HG03558 (cell line): ENCODE data around the gene COQ9.
"Not testable (repeated sequence)": the region's sequence is repeated elsewhere in the genome, so short reads cannot be mapped to it uniquely, and the experiment has no call there.

Experiments used
- ATAC-seq: cut with Tn5 transposase; IDR thresholded peaks from one replicate; pipeline ENCODE4 v1.9.1; 2021; ENCODE audit warnings: moderate number of reproducible peaks; ENCODE audit not compliant: unreplicated experiment; ENCODE audit errors: extremely low read depth

The COQ9 gene

GRCh38 chr16:57483725-57484514, 36.6 kb downstream of the COQ9 start:
- ATAC-seq, result no peak

GRCh38 chr16:57484515-57485005, 37.3 kb downstream of the COQ9 start:
- no peak for ATAC-seq

GRCh38 chr16:57485091-57485915, 38.0 kb downstream of the COQ9 start:
- no peak for ATAC-seq

GRCh38 chr16:57485916-57486857, 38.9 kb downstream of the COQ9 start, which contains the start of gene DOK4:
Gene DOK4 (minus strand): TSS chr16:57486493. CDS start chr16:57479507, 6,986 bp downstream.
- ATAC-seq, result peak; percentile 55

- no peak for ATAC-seq
Observed at GRCh38 chr16:57486858-57487834, 39.9 kb downstream of the COQ9 start.

DNA sequence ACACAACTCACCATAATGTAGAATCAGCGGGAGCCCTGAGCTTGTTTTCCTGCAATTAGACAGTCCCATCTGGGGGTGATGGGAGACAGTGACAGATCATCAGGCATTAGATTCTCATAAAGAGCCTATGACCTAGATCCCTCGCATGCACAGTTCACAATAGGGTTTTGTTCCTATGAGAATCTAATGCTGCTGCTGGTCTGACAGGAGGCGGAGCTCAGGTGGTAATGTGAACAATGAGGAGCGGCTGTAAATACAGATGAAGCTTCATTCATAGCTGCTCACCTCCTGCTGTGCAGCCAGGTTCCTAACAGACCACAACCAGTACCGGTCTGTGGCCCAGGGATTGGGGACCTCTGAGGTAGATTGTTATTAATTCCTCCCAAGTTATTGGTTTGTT, 42.0 kb downstream of the COQ9 start:
- ATAC-seq, result no peak

- no peak for ATAC-seq
Observed at GRCh38 chr16:57493767-57494166, 46.5 kb downstream of the COQ9 start.

DNA sequence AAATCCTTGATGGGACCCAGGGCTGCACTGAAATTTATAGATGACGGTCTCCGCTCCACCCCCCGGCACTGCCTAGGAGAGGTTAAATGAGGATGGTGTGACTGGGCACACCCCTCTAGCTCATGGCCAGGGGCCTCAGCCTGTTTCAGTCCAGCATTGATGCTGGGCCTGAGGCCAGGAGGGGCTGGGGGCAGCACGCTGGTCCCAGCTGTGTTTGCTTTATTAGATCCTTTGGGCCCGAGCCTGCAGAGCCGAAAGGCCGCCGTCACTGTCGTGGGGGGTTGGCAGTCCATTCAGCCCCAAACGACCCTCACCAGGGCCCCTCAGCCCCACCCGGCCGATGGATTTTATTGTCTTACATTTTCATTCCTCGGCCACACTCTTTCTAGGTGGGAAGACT, 49.8 kb downstream of the COQ9 start:
- no peak for ATAC-seq

- ATAC-seq, result no peak
Observed at GRCh38 chr16:57498031-57498430, 50.8 kb downstream of the COQ9 start.

GRCh38 chr16:57499941-57500340, 52.7 kb downstream of the COQ9 start:
- ATAC-seq, result not testable (repeated sequence)

- no peak for ATAC-seq
Observed at GRCh38 chr16:57500578-57501111, 53.4 kb downstream of the COQ9 start.

DNA sequence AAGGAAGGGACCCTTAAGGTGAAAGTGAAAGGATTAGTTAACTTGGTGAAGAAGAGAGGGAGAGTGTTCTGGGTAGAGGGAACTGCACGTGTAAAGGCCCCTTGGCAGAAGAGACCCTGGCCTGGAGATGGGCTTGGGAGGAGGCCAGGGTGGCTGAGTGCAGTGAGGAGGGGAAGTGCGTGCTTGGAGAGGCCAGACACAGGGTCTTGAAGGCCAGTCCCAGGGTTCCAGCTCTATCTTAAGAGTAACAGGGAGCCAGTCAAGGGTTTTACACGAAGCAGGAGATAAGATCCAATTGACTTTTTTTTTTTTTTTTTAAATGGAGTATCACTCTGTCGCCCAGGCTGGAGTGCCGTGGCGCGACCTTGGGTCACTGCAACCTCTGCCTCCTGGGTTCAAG, 54.2 kb downstream of the COQ9 start:
- ATAC-seq, result no peak

- no peak for ATAC-seq
Observed at GRCh38 chr16:57502048-57502775, 54.9 kb downstream of the COQ9 start.

DNA sequence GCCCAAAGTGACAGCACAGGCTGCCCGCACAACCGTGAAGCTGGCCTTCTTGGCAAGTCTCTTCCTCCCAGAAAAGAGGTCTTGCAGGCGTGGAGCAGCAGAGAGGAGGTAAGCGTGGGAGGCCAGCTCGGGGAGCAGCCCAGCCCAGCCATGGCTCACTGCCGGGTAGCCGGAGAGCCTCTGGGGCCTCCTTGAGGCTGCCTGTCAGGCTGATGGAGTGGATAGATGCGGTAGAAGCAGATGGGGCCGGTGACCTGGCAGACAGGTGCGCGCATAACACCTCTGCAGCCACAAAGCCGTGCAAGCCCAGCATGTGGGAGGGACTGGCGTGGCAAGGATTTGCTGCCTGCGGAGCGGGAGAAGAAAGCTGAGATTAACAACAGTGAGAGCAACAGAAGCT, 56.1 kb downstream of the COQ9 start:
- ATAC-seq, result no peak

GRCh38 chr16:57504001-57504400, 56.7 kb downstream of the COQ9 start:
- no peak for ATAC-seq

- no peak for ATAC-seq
Observed at GRCh38 chr16:57504491-57504890, 57.2 kb downstream of the COQ9 start.

- ATAC-seq, result no peak
Observed at GRCh38 chr16:57505169-57505568, 57.9 kb downstream of the COQ9 start.
